Adrenal gland (tissue), 5 donors: ENCODE results near the gene NR3C1.

Experiments
- CTCF ChIP-seq, 6 experiments: fragments of 450-650 bp in 4 of 6; fragments of 200-600 bp in 2 of 6; sonication (generic) in 1 of 6; IDR thresholded peaks; 1 replicate in 5 of 6; 2 replicates in 1 of 6; pipeline versions ENCODE4 v1.5.1 to v1.8.0; 2016 to 2021; ENCODE audit warnings: antibody characterized with exemption in 6 of 6, mild to moderate bottlenecking in 2 of 6, moderate library complexity in 1 of 6
- POLR2A ChIP-seq, 2 donors: fragments of 450-650 bp; IDR thresholded peaks; one replicate each; pipeline ENCODE4 v1.6.1; 2017; ENCODE audit warnings: antibody characterized with exemption in 2 of 2, mild to moderate bottlenecking in 2 of 2, moderate library complexity in 1 of 2
- donor health status: DM: no; HTN: no; CAD: no.

GRCh38 chr5:143384865-143385657 is 18.4 kb downstream of the NR3C1 start:
- TF ChIP-seq CTCF (IDR thresholded peaks at IDR 0.05), result no peak
- TF ChIP-seq POLR2A (IDR thresholded peaks at IDR 0.05), result no peak
